ENCODE measurements around the gene KLHL25. TPM values are rescaled to one million over a fixed set of nuclear protein-coding genes. Genes with fewer than 3 reads are reported as not detected.

KLHL25 gene
- total RNA-seq, 3 donors from 2014 or later, result 10.9 to 21.0 (median 15.1) TPM

GRCh38 chr15:85762039-85762755 is 32.5 kb downstream of the KLHL25 start:
- H3K27ac ChIP-seq, result no peak overlapping the region
- DNase-seq (ENCODE audit: low spot score in 2 of 2), result no peak
- H3K9me3 ChIP-seq, result no peaks in the 10 kb centered on the region

DNA sequence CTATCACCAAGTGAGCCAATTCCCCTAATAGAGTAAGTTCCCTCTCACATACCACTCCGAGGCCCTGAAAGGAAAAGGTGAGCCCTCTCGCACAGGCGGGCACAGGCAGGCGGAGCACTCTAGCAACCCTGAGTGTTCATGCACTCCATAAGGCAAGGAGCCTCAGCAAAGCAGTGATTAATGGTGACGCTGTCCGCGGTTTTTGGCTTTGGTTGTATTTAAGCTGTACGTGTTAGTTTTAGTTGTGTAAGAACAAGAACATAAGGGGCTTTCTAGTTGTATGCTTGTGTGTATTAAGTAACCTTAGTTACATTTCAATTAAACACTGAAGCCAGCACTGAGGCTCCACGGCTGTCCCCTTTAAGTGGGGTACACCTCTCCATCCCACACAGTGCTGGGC is 33.1 kb downstream of the KLHL25 start:
- Histone ChIP-seq H3K27me3 (no peaks in the 10 kb centered on the region), H3K4me3 (no peak overlapping the region), H3K27ac (no peak overlapping the region), H3K36me3 (no peaks in the 10 kb centered on the region), H3K4me1 (peaks cover 0 to 3% of the 10 kb centered on the region in 2 donors), H3K9me3 (no peaks in the 10 kb centered on the region)
- no peak for TF ChIP-seq POLR2A (IDR thresholded peaks at IDR 0.05)
- no peak for TF ChIP-seq CTCF (IDR thresholded peaks at IDR 0.05)
- no peak for TF ChIP-seq POLR2AphosphoS5 (IDR thresholded peaks at IDR 0.05)
- DNase-seq (ENCODE audit: low spot score in 2 of 2), result no peak
- intact Hi-C loops (cut with DNase I; ENCODE audit: low total_unique reads), result no loop called here

More at GRCh38 chr15:85762039-85762755, 32.5 kb downstream of the KLHL25 start:
- Histone ChIP-seq H3K4me1 (peaks cover 0 to 3% of the 10 kb centered on the region in 2 donors), H3K27me3 (no peaks in the 10 kb centered on the region), H3K4me3 (no peak overlapping the region), H3K36me3 (no peaks in the 10 kb centered on the region)
- intact Hi-C loops (cut with DNase I; ENCODE audit: low total_unique reads), result no loop called here
- TF ChIP-seq CTCF (IDR thresholded peaks at IDR 0.05), result no peak
- TF ChIP-seq POLR2A (IDR thresholded peaks at IDR 0.05), result no peak
- TF ChIP-seq POLR2AphosphoS5 (IDR thresholded peaks at IDR 0.05), result no peak

- intact Hi-C loops (cut with DNase I; ENCODE audit: low total_unique reads), result no loop called here
- Histone ChIP-seq H3K27me3 (no peaks in the 10 kb centered on the region), H3K4me3 (no peak overlapping the region), H3K4me1 (peaks cover 0 to 3% of the 10 kb centered on the region in 2 donors), H3K27ac (no peak overlapping the region), H3K9me3 (no peaks in the 10 kb centered on the region), H3K36me3 (no peaks in the 10 kb centered on the region)
- no peak for TF ChIP-seq POLR2A (IDR thresholded peaks at IDR 0.05)
- TF ChIP-seq POLR2AphosphoS5 (IDR thresholded peaks at IDR 0.05), result no peak
- TF ChIP-seq CTCF (IDR thresholded peaks at IDR 0.05), result no peak
- no peak for DNase-seq (ENCODE audit: low spot score in 2 of 2)
These were observed 34.0 kb downstream of the KLHL25 start for GRCh38 chr15:85760531-85761371.

DNA sequence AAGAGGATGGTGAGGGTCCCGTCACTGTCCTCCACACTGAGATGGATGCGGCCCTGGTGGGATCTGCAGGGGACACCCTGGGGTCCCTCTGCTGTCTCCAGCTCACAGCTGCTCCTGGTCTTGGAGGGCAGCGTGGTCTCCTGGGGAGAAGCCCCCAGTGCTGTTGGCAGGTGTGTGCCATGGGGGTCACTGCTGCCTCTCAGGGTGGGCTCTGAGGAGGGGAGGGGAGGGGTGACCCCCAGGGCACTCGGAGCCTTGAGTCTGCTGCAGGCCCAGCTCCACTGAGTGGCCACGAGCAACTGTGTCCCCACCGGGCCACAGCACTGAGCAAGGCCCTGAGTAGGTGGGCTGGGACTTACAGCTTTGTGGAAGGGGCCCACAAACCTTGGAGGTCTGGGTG is 34.7 kb downstream of the KLHL25 start:
- Histone ChIP-seq H3K27me3 (no peaks in the 10 kb centered on the region), H3K27ac (no peak overlapping the region), H3K4me1 (peaks cover 0 to 3% of the 10 kb centered on the region in 2 donors), H3K36me3 (no peaks in the 10 kb centered on the region), H3K9me3 (no peaks in the 10 kb centered on the region), H3K4me3 (no peak overlapping the region)
- TF ChIP-seq CTCF (IDR thresholded peaks at IDR 0.05) (no peak), POLR2A (IDR thresholded peaks at IDR 0.05) (no peak), POLR2AphosphoS5 (IDR thresholded peaks at IDR 0.05) (no peak)
- no peak for DNase-seq (ENCODE audit: low spot score in 2 of 2)
- intact Hi-C loops (cut with DNase I; ENCODE audit: low total_unique reads), result no loop called here

GRCh38 chr15:85759376-85759775 is 35.3 kb downstream of the KLHL25 start:
- H3K36me3 ChIP-seq, result no peaks in the 10 kb centered on the region
- H3K27me3 ChIP-seq, result no peaks in the 10 kb centered on the region
- DNase-seq (ENCODE audit: low spot score in 2 of 2), result no peak
- no peak overlapping the region for H3K27ac ChIP-seq
- H3K9me3 ChIP-seq, result no peaks in the 10 kb centered on the region
- intact Hi-C loops (cut with DNase I; ENCODE audit: low total_unique reads), result no loop called here
- no peaks in the 10 kb centered on the region for H3K4me1 ChIP-seq
- H3K4me3 ChIP-seq, result no peak overlapping the region
- TF ChIP-seq POLR2A (IDR thresholded peaks at IDR 0.05) (no peak), POLR2AphosphoS5 (IDR thresholded peaks at IDR 0.05) (no peak), CTCF (IDR thresholded peaks at IDR 0.05) (no peak)
